Left ventricle myocardium inferior (tissue), 1 donor: ENCODE measurements around the gene HACD2. TPM values are rescaled to one million over a fixed set of nuclear protein-coding genes. Genes with fewer than 3 reads are reported as not detected.

ENCODE experiments used
- DNase-seq: peaks from one replicate; pipeline ENCODE4 v3.0.0-alpha.2; 2020
- H3K27ac ChIP-seq: fragments of 200-600 bp; replicated peaks from 2 replicates; pipeline ENCODE4 v1.8.0; 2021
- H3K27me3 ChIP-seq: fragments of 200-600 bp; 2 replicates; pipeline ENCODE4 v1.8.0; 2021; ENCODE audit warnings: low read depth
- H3K36me3 ChIP-seq: fragments of 200-600 bp; 2 replicates; pipeline ENCODE4 v1.8.0; 2021
- H3K4me1 ChIP-seq: fragments of 200-600 bp; 2 replicates; pipeline ENCODE4 v1.8.0; 2021
- H3K4me3 ChIP-seq: fragments of 200-600 bp; 2 replicates; pipeline ENCODE4 v1.8.0; 2021; ENCODE audit warnings: mild to moderate bottlenecking, moderate library complexity
- H3K9me3 ChIP-seq: fragments of 200-600 bp; replicated peaks from 2 replicates; pipeline ENCODE4 v1.8.0; 2021
- CTCF ChIP-seq: fragments of 200-600 bp; IDR thresholded peaks from 2 replicates; pipeline ENCODE4 v1.8.0; 2021; ENCODE audit warnings: antibody characterized with exemption, mild to moderate bottlenecking, borderline replicate concordance
- intact Hi-C: fragments of 100-400 bp; cut with micrococcal nuclease; formaldehyde crosslinking; loops from one replicate; pipeline ENCODE4 v1.11.0; 2022
- total RNA-seq: library from RNA; stranded (reverse); fragmentation: NEBNext Ultra II Directional; extraction: Animal tissue kit (Norgen Biotek cat#: 25700); gene quantifications from one replicate; pipeline ENCODE4 v1.2.1, GENCODE V29; 2021
- donor health status: DM: no; HTN: yes; CAD: no; lungs with severe emphysema.

The HACD2 gene
- total RNA-seq, 1 donor from 2014 or later, result 8.1 TPM

GRCh38 chr3:123553536-123553935 is 31.3 kb downstream of the HACD2 start:
- peaks cover 11% of the 10 kb centered on the region for H3K36me3 ChIP-seq
- H3K9me3 ChIP-seq, result peaks cover 25% of the 10 kb centered on the region
- H3K27me3 ChIP-seq, result no peaks in the 10 kb centered on the region
- no peak for TF ChIP-seq CTCF
- DNase-seq, result no peak
- intact Hi-C loops, result no loop called here
- no peaks in the 10 kb centered on the region for H3K4me1 ChIP-seq
- H3K27ac ChIP-seq, result no peak overlapping the region
- H3K4me3 ChIP-seq, result no peak overlapping the region

- intact Hi-C loops, result no loop called here
- TF ChIP-seq CTCF, result no peak
- Histone ChIP-seq H3K9me3 (peaks cover 25% of the 10 kb centered on the region), H3K27ac (no peak overlapping the region), H3K27me3 (no peaks in the 10 kb centered on the region), H3K4me1 (peaks cover 6% of the 10 kb centered on the region), H3K4me3 (no peak overlapping the region), H3K36me3 (peaks cover 11% of the 10 kb centered on the region)
- no peak for DNase-seq
Observed at GRCh38 chr3:123552768-123553167, 32.1 kb downstream of the HACD2 start.

- intact Hi-C loops, result no loop called here
Observed at GRCh38 chr3:123552095-123552714, 32.6 kb downstream of the HACD2 start.

GRCh38 chr3:123547881-123548519 is 36.9 kb downstream of the HACD2 start:
- peaks cover 11% of the 10 kb centered on the region for H3K36me3 ChIP-seq
- intact Hi-C loops, result no loop called here
- H3K27ac ChIP-seq, result no peak overlapping the region
- no peak for TF ChIP-seq CTCF
- H3K4me3 ChIP-seq, result no peak overlapping the region
- no peak for DNase-seq
- H3K27me3 ChIP-seq, result no peaks in the 10 kb centered on the region
- peaks cover 8% of the 10 kb centered on the region for H3K9me3 ChIP-seq
- peaks cover 14% of the 10 kb centered on the region for H3K4me1 ChIP-seq

More at GRCh38 chr3:123552095-123552714, 32.6 kb downstream of the HACD2 start:
- H3K9me3 ChIP-seq, result peaks cover 25% of the 10 kb centered on the region
- peak; percentile 62 for TF ChIP-seq CTCF
- H3K27me3 ChIP-seq, result no peaks in the 10 kb centered on the region
- H3K4me3 ChIP-seq, result no peak overlapping the region
- H3K36me3 ChIP-seq, result peaks cover 11% of the 10 kb centered on the region
- no peak overlapping the region for H3K27ac ChIP-seq
- no peak for DNase-seq
- H3K4me1 ChIP-seq, result peaks cover 6% of the 10 kb centered on the region

GRCh38 chr3:123546133-123546755 is 38.6 kb downstream of the HACD2 start:
- Histone ChIP-seq H3K4me1 (peaks cover 17% of the 10 kb centered on the region), H3K9me3 (no peaks in the 10 kb centered on the region), H3K27me3 (no peaks in the 10 kb centered on the region), H3K27ac (no peak overlapping the region), H3K36me3 (peaks cover 11% of the 10 kb centered on the region), H3K4me3 (no peak overlapping the region)
- no peak for TF ChIP-seq CTCF
- no peak for DNase-seq
- intact Hi-C loops, result no loop called here
